ENCODE measurements around the gene SDHC. TPM values are rescaled to one million over a fixed set of nuclear protein-coding genes. Genes with fewer than 3 reads are reported as not detected.

The SDHC gene
- total RNA-seq = 20.2 and 28.7 TPM in 2 replicates

GRCh38 chr1:161314201-161314981, at the start of gene SDHC:
SDHC (plus strand) TSS chr1:161314381; CDS start chr1:161314406, 25 bp downstream.

GRCh38 chr1:161309868-161310267, 4.3 kb upstream of the SDHC start, which contains the start of gene MPZ:
MPZ (minus strand) TSS chr1:161309968; CDS start chr1:161309905, 63 bp downstream.

GRCh38 chr1:161367684-161368400, 53.7 kb downstream of the SDHC start, which contains the start of gene CFAP126:
CFAP126 (minus strand) TSS chr1:161367876; CDS start chr1:161367868, 8 bp downstream.

Other genes with a start within 250 kb of the SDHC start
- not detected in 2 replicates for gene ARHGAP30, start 244.5 kb upstream of the SDHC start, total RNA-seq
- gene NECTIN4, start 224.8 kb upstream of the SDHC start, total RNA-seq = under 0.01 and 0.34 TPM in 2 replicates
- gene KLHDC9, start 216.0 kb upstream of the SDHC start, total RNA-seq = 0.95 and 1.6 TPM in 2 replicates
- gene PFDN2, start 196.3 kb upstream of the SDHC start, total RNA-seq = 38.9 and 39.4 TPM in 2 replicates
- 9.1 and 12.4 TPM in 2 replicates for gene NIT1, start 196.3 kb upstream of the SDHC start, total RNA-seq
- gene DEDD, start 181.7 kb upstream of the SDHC start, total RNA-seq = 43.3 and 50.0 TPM in 2 replicates
- 154 and 165 TPM in 2 replicates for gene UFC1, start 160.4 kb upstream of the SDHC start, total RNA-seq
- 3.7 and 4.0 TPM in 2 replicates for gene USP21, start 154.9 kb upstream of the SDHC start, total RNA-seq
- 11.9 and 15.5 TPM in 2 replicates for gene PPOX, start 148.0 kb upstream of the SDHC start, total RNA-seq
- 15.6 and 20.3 TPM in 2 replicates for gene B4GALT3, start 136.9 kb upstream of the SDHC start, total RNA-seq
- 10.0 and 13.3 TPM in 2 replicates for gene ADAMTS4, start 115.3 kb upstream of the SDHC start, total RNA-seq
- gene NDUFS2, start 112.0 kb upstream of the SDHC start, total RNA-seq = 161 and 182 TPM in 2 replicates
- 0.17 TPM in 1 of 2 replicates, not detected in the other for gene FCER1G, start 99.1 kb upstream of the SDHC start, total RNA-seq
- gene APOA2, start 90.8 kb upstream of the SDHC start, total RNA-seq = not detected in 2 replicates
- 10.2 and 10.9 TPM in 2 replicates for gene TOMM40L, start 88.3 kb upstream of the SDHC start, total RNA-seq
- not detected in 2 replicates for gene NR1I3, start 76.2 kb upstream of the SDHC start, total RNA-seq
- gene PCP4L1, start 55.6 kb upstream of the SDHC start, total RNA-seq = not detected in 2 replicates
- gene MPZ, start 4.4 kb upstream of the SDHC start, total RNA-seq = 1.3 and 1.7 TPM in 2 replicates
- gene CFAP126, start 53.5 kb downstream of the SDHC start, total RNA-seq = not detected in 2 replicates
- 0.87 and 1.5 TPM in 2 replicates for gene FCGR2A, start 191.1 kb downstream of the SDHC start, total RNA-seq
- gene HSPA6, start 210.2 kb downstream of the SDHC start, total RNA-seq = 0.22 and 0.60 TPM in 2 replicates
- not detected in 2 replicates for gene FCGR3A, start 235.4 kb downstream of the SDHC start, total RNA-seq

Measured in dermis lymphatic vessel endothelial cell (primary cell).